Adrenal gland (tissue), 5 donors: ENCODE measurements around the gene IRAK1BP1.

Experiments
- CTCF ChIP-seq, 6 experiments: fragments of 450-650 bp in 4 of 6; fragments of 200-600 bp in 2 of 6; sonication (generic) in 1 of 6; IDR thresholded peaks; 1 replicate in 5 of 6; 2 replicates in 1 of 6; pipeline versions ENCODE4 v1.5.1 to v1.8.0; 2016 to 2021; ENCODE audit warnings: antibody characterized with exemption in 6 of 6, mild to moderate bottlenecking in 2 of 6, moderate library complexity in 1 of 6
- POLR2A ChIP-seq, 2 donors: fragments of 450-650 bp; IDR thresholded peaks; one replicate each; pipeline ENCODE4 v1.6.1; 2017; ENCODE audit warnings: antibody characterized with exemption in 2 of 2, mild to moderate bottlenecking in 2 of 2, moderate library complexity in 1 of 2
- donor health status: DM: no; HTN: no; CAD: no.

DNA sequence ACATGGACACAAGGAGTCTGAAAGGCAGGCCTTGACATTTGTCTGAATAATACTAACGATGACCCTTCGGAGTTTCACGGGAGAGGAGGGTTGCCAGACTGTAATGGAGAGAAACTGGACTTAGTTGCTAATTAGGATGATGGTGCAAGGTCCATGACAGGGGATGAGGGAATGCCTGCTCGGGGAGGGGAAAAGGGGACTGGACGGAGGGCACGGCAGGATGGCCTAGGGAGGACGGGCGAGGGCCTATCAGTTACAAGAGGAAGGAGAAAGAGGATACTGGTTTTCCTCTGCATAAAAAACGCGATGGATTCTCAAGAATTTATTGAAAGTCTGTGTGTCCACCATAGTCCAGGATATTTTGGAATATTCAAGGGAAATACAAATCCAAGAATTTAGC, 42.7 kb downstream of the IRAK1BP1 start:
- TF ChIP-seq POLR2A (IDR thresholded peaks at IDR 0.05) (no peak), CTCF (IDR thresholded peaks at IDR 0.05) (no peak)
